H9 (cell line): ENCODE measurements around the gene KIAA0513. TPM values are rescaled to one million over a fixed set of nuclear protein-coding genes. Genes with fewer than 3 reads are reported as not detected.
A peak's percentile ranks its signal among the peaks of the same experiment; 100 is the strongest.

ENCODE experiments used
- DNase-seq: peaks from one replicate; pipeline ENCODE4 v3.0.0-alpha.2; 2017
- H2AFZ ChIP-seq: one replicate; pipeline ENCODE4 v1.6.1; 2013; ENCODE audit warnings: mild to moderate bottlenecking, low read length, control low read depth, moderate library complexity
- H2AK5ac ChIP-seq: 2 replicates; pipeline ENCODE4 v1.6.1; 2013; ENCODE audit warnings: low read length, control low read depth, mixed read lengths; ENCODE audit not compliant: insufficient read length
- H2BK120ac ChIP-seq: one replicate; pipeline ENCODE4 v1.6.1; 2013; ENCODE audit warnings: low read depth, mild to moderate bottlenecking, low read length, control low read depth, inconsistent platforms; ENCODE audit not compliant: poor library complexity, severe bottlenecking
- H2BK12ac ChIP-seq: 2 replicates; pipeline ENCODE4 v1.6.1; 2013; ENCODE audit warnings: low read length, control low read depth, mixed read lengths, low read depth; ENCODE audit not compliant: insufficient read length
- H2BK15ac ChIP-seq: 2 replicates; pipeline ENCODE4 v1.6.1; 2013; ENCODE audit warnings: low read depth, low read length, control low read depth
- H2BK20ac ChIP-seq: one replicate; pipeline ENCODE4 v1.6.1; 2013; ENCODE audit warnings: low read depth, mild to moderate bottlenecking, low read length, control low read depth, inconsistent platforms; ENCODE audit not compliant: poor library complexity, severe bottlenecking
- H2BK5ac ChIP-seq: 2 replicates; pipeline ENCODE4 v1.6.1; 2013; ENCODE audit warnings: low read length, control low read depth, mixed read lengths; ENCODE audit not compliant: insufficient read length
- H3K14ac ChIP-seq: 2 replicates; pipeline ENCODE4 v1.6.1; 2013; ENCODE audit warnings: low read length, control low read depth; ENCODE audit not compliant: insufficient read depth
- H3K18ac ChIP-seq: 2 replicates; pipeline ENCODE4 v1.6.1; 2013; ENCODE audit warnings: low read depth, mild to moderate bottlenecking, mixed read lengths, low read length, control low read depth; ENCODE audit not compliant: insufficient read length
- H3K23ac ChIP-seq: 2 replicates; pipeline ENCODE4 v1.6.1; 2013; ENCODE audit warnings: low read length, control low read depth, mixed read lengths, low read depth; ENCODE audit not compliant: insufficient read length
- H3K23me2 ChIP-seq: 2 replicates; pipeline ENCODE4 v1.6.1; 2013; ENCODE audit warnings: low read depth, mild to moderate bottlenecking, mixed read lengths, low read length, control low read depth; ENCODE audit not compliant: insufficient read length, poor library complexity, severe bottlenecking
- H3K27ac ChIP-seq: 2 replicates; pipeline ENCODE4 v1.5.1; 2013; ENCODE audit warnings: low read length, control low read depth, mixed read lengths, low read depth; ENCODE audit not compliant: insufficient read length
- H3K27me3 ChIP-seq: 2 replicates; pipeline ENCODE4 v1.6.1; 2013; ENCODE audit warnings: low read length, control low read depth, inconsistent platforms; ENCODE audit not compliant: insufficient read depth
- H3K4ac ChIP-seq: 2 replicates; pipeline ENCODE4 v1.6.1; 2013; ENCODE audit warnings: low read depth, mild to moderate bottlenecking, control low read depth, inconsistent platforms, low read length, moderate library complexity
- H3K4me1 ChIP-seq: 2 replicates; pipeline ENCODE4 v1.6.1; 2013; ENCODE audit warnings: low read length, control low read depth, inconsistent platforms; ENCODE audit not compliant: insufficient read depth
- H3K4me2 ChIP-seq: 2 replicates; pipeline ENCODE4 v1.6.1; 2013; ENCODE audit warnings: low read length, control low read depth, mixed read lengths; ENCODE audit not compliant: insufficient read length, insufficient read depth
- H3K56ac ChIP-seq: 2 replicates; pipeline ENCODE4 v1.6.1; 2013; ENCODE audit warnings: low read depth, mild to moderate bottlenecking, mixed read lengths, low read length, control low read depth; ENCODE audit not compliant: insufficient read length
- H3K79me1 ChIP-seq: 2 replicates; pipeline ENCODE4 v1.6.1; 2013; ENCODE audit warnings: low read depth, mild to moderate bottlenecking, moderate library complexity, low read length, control low read depth, inconsistent platforms; ENCODE audit not compliant: insufficient read depth, poor library complexity, severe bottlenecking
- H3K79me2 ChIP-seq: 2 replicates; pipeline ENCODE4 v1.6.1; 2013; ENCODE audit warnings: low read length, control low read depth, inconsistent platforms; ENCODE audit not compliant: insufficient read depth
- H3K9ac ChIP-seq: 2 replicates; pipeline ENCODE4 v1.6.1; 2013; ENCODE audit warnings: low read length, control low read depth, mixed read lengths; ENCODE audit not compliant: insufficient read length; ENCODE audit errors: extremely low read depth
- H3K9me3 ChIP-seq: one replicate; pipeline ENCODE4 v1.6.1; 2013; ENCODE audit warnings: low read depth, low read length, inconsistent platforms; ENCODE audit not compliant: control insufficient read depth
- H3T11ph ChIP-seq: one replicate; pipeline ENCODE4 v1.6.1; 2013; ENCODE audit warnings: mild to moderate bottlenecking, low read length, control low read depth, inconsistent platforms
- H4K20me1 ChIP-seq: one replicate; pipeline ENCODE4 v1.6.1; 2013; ENCODE audit not compliant: control insufficient read depth, insufficient read length, insufficient read depth
- H4K5ac ChIP-seq: 2 replicates; pipeline ENCODE4 v1.6.1; 2013; ENCODE audit warnings: low read depth, mild to moderate bottlenecking, mixed read lengths, low read length, control low read depth; ENCODE audit not compliant: insufficient read length
- H4K8ac ChIP-seq: replicated peaks from 2 replicates; pipeline ENCODE4 v1.6.1; 2013; ENCODE audit warnings: low read length, control low read depth, mixed read lengths, low read depth; ENCODE audit not compliant: insufficient read length
- H4K91ac ChIP-seq: 2 replicates; pipeline ENCODE4 v1.6.1; 2013; ENCODE audit warnings: low read depth, mild to moderate bottlenecking, moderate library complexity, mixed read lengths, low read length, control low read depth; ENCODE audit not compliant: insufficient read length
- H3K27ac Mint-ChIP-seq, 3 experiments: 2 replicates in 2 of 3; 3 replicates in 1 of 3; pipeline ENCODE4 v1.8.0; 2020 to 2021; ENCODE audit warnings: mixed read lengths in 3 of 3, mild to moderate bottlenecking in 1 of 3, moderate library complexity in 1 of 3
- H3K27me3 Mint-ChIP-seq: 2 replicates; pipeline ENCODE4 v1.8.0; 2021; ENCODE audit warnings: low read depth, mild to moderate bottlenecking, moderate library complexity, mixed read lengths
- H3K36me3 Mint-ChIP-seq, 3 experiments: 2 replicates in 2 of 3; 3 replicates in 1 of 3; pipeline ENCODE4 v1.8.0; 2020 to 2021; ENCODE audit warnings: low read depth in 3 of 3, mixed read lengths in 3 of 3; ENCODE audit not compliant: insufficient read depth in 1 of 3
- H3K4me1 Mint-ChIP-seq, 2 experiments: 2 replicates each; pipeline ENCODE4 v1.8.0; 2020; ENCODE audit warnings: mixed read lengths in 2 of 2
- H3K4me3 Mint-ChIP-seq, 2 experiments: 2 replicates in 1 of 2; 3 replicates in 1 of 2; pipeline ENCODE4 v1.8.0; 2020 to 2021; ENCODE audit warnings: mild to moderate bottlenecking in 2 of 2, mixed read lengths in 2 of 2, moderate library complexity in 1 of 2
- H3K9me3 Mint-ChIP-seq, 2 experiments: 2 replicates in 1 of 2; 3 replicates in 1 of 2; pipeline ENCODE4 v1.8.0; 2020; ENCODE audit warnings: mild to moderate bottlenecking in 2 of 2, mixed read lengths in 2 of 2, moderate library complexity in 1 of 2
- CTCF ChIP-seq: fragments of 200-600 bp; sonication (generic); conservative IDR thresholded peaks from 3 replicates; pipeline ENCODE4 v1.8.0; 2021; ENCODE audit warnings: antibody characterized with exemption, mild to moderate bottlenecking
- WGBS: extraction: QIAGEN DNeasy Blood & Tissue Kit; methylation state at CpG from one replicate; pipeline ENCODE4 v1.1.7; 2013; ENCODE audit warnings: missing lambda C conversion rate, low lambda C conversion rate, mixed read lengths; ENCODE audit not compliant: insufficient read length; ENCODE audit errors: extremely low coverage; 5-methylcytosine and 5-hydroxymethylcytosine counted together
- total RNA-seq: library from RNA; stranded (reverse); gene quantifications from 2 replicates; pipeline ENCODE4 v1.2.1, GENCODE V29; 2021

Gene KIAA0513
- total RNA-seq, 1 experiment from 2014 or later: 4.7 TPM

GRCh38 chr16:85055493-85056210, 28.1 kb downstream of the KIAA0513 start:
- Histone ChIP-seq H2BK5ac (no peak overlapping the region), H3K56ac (no peak overlapping the region), H3K9me3 (no peaks in the 10 kb centered on the region), H3K4me2 (no peak overlapping the region), H3K23ac (no peak overlapping the region), H4K8ac (no peak overlapping the region), H3K4me1 (no peaks in the 10 kb centered on the region), H2BK120ac (no peak overlapping the region), H3K18ac (no peak overlapping the region), H2AFZ (no peak overlapping the region), H3K4ac (no peak overlapping the region), H4K91ac (no peak overlapping the region), H2BK20ac (no peak overlapping the region), H4K20me1 (no peaks in the 10 kb centered on the region), H3K79me2 (no peaks in the 10 kb centered on the region), H3K27me3 (no peaks in the 10 kb centered on the region), H3T11ph (no peak overlapping the region), H3K14ac (no peak overlapping the region), H3K79me1 (no peaks in the 10 kb centered on the region), H4K5ac (no peak overlapping the region), H2BK15ac (no peak overlapping the region), H3K27ac (no peak overlapping the region), H2BK12ac (no peak overlapping the region), H3K9ac (no peak overlapping the region), H3K23me2 (no peaks in the 10 kb centered on the region), H2AK5ac (no peak overlapping the region)
- TF ChIP-seq CTCF: no peak
- no peak for DNase-seq
- no peaks in the 10 kb centered on the region; a peak in 1 of 7 replicates for H3K36me3 Mint-ChIP-seq
- H3K27me3 Mint-ChIP-seq: peaks cover 19% of the 10 kb centered on the region
- H3K4me1 Mint-ChIP-seq: peaks cover 11 to 19% of the 10 kb centered on the region in 2 experiments
- 0 out of 7 replicates have a peak overlapping the region, but pooled peaks of 1 of the 3 experiments have one; percentile 18 for H3K27ac Mint-ChIP-seq
- H3K9me3 Mint-ChIP-seq: no peaks in the 10 kb centered on the region
- H3K4me3 Mint-ChIP-seq: no peak overlapping the region
- WGBS: no CpG with 5 or more reads among the region's 14 CpGs
